Middle frontal gyrus (tissue), 1 donor: Measurements from ENCODE around the gene RNASE13.

Experiments used
- DNase-seq: peaks from one replicate; pipeline ENCODE4 v3.0.0-alpha.2; 2015; ENCODE audit warnings: low spot score; ENCODE audit errors: extremely low spot score

RNASE13 gene

GRCh38 chr14:21066882-21067502 lies 32.4 kb upstream of the RNASE13 start:
- DNase-seq, result no peak

- DNase-seq, result no peak
Measured at GRCh38 chr14:21063479-21063878, 28.9 kb upstream of the RNASE13 start.

DNA sequence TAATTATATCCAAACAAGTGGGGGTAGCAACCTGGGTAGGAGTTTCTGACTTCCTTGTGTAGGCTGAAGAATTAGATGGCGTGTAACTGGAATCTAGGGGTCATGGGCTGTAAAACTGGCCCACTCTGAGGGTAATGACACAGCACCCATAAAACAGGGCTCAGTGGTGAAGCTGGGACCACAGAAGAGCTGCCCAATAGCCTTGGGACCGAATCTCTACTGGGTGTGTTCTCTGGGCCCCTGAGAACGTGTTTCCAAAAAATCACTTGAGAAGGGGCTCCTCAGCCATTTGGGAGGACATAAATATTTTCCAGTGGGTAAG lies 26.7 kb upstream of the RNASE13 start:
- DNase-seq, result no peak

DNA sequence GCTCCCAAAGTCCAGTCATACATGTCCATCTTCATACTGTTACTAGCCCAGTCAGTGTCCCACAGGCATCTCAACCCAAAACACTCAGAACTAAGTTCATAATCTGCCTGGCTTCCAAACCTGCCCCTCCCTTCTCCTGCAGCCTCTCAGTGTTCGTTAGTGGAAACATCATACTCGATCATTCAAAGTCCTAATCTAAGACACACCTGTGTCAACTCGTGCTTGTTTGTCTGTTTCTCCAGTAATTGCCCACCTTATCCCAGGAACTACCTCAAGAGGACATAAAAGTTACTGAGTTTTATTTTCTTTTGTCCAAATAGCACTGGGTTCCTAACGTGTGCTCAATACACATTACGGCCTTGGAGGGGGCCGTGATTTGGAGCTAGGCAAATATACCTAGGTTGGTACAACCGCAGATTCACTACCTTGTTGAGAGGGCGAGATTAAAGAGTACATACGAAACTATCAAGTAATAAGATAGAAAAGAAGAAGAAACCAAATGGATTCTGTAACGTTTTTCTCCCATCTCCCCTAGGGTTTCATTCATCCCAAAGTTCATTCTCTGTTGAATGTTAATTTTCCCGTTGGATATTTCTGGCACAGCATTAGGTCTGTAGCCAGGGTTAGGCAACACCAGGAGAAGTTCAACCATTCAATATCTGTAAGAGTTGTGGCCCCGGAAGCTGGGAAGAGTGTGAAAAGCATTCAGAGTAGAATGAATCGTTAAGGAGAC lies 26.2 kb upstream of the RNASE13 start:
- no peak for DNase-seq

- no peak for DNase-seq
Measured at GRCh38 chr14:21059842-21060613, 25.4 kb upstream of the RNASE13 start.

DNA sequence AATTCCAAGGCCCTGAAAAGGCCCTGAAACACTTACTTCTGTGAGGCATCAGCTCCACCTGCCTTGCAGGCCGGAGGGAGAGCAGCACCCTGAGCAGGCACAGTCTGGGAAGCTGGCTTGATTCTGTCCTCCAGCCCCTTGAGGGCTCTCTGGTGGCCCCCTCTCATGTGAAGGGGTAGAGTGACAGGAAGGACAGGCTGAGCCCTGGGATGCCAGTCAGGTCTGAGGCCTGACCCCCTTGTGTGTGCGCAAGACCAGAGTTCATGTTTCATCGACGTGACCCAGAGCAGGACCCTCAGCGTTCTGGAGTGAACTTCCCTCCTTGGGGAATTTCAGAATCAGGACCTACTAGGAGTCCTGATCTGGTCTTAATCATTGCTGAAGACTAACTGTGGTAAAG lies 24.3 kb upstream of the RNASE13 start:
- no peak for DNase-seq

GRCh38 chr14:21057803-21058675 lies 23.4 kb upstream of the RNASE13 start, which contains the start of gene RNASE8:
TSS of gene RNASE8 (plus strand) at chr14:21057822. CDS start at chr14:21057893, 71 bp downstream.
- DNase-seq, result no peak

DNA sequence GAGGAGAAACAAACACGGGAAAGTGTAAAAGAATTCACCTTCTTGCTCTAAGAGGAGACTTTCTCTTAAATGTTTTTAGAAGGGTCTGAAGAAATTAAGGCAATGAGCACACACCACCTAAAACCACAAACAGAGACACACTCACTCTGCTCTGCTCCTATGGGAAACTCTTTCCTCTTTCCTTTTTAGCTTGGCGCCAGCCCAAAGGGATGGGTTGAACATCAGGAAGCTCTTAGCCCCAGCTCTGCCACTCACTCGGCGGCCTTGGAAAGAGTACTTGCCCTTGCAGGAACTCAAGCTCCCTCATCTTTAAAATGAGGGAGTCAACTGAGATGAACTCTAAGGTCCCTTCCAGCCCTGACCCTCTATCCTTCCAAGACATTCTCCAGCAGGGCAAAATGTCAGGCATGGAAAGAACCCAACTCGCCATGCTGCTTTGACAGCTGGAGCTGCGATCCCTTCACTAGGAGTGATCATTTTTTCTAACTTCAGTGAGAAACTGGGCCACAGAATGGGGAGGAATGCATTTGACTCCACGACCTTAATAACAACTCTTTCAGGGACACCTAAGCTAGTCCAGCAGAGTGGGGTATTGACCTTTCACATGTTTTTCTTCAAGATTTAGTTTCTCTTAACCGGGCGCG lies 22.0 kb upstream of the RNASE13 start:
- no peak for DNase-seq

GRCh38 chr14:21055432-21056117 lies 21.0 kb upstream of the RNASE13 start:
- no peak for DNase-seq

DNA sequence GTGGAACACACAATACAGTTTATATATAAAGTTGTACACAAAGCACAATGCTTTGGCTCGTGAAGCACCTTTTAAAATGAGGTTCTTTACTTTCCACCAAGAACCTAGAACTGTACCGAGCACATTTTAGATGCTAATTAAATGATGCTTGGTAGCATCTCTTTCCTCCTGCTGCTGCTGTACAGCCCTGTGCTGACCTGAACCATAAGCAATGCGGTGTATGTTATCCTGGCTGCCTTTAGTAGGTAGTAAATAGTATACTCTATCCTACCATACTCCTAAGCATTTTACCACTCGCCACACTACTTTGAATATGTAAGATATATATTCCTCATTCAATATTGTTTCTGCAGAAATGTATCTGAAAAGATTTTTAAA lies 20.1 kb upstream of the RNASE13 start:
- DNase-seq, result no peak

DNA sequence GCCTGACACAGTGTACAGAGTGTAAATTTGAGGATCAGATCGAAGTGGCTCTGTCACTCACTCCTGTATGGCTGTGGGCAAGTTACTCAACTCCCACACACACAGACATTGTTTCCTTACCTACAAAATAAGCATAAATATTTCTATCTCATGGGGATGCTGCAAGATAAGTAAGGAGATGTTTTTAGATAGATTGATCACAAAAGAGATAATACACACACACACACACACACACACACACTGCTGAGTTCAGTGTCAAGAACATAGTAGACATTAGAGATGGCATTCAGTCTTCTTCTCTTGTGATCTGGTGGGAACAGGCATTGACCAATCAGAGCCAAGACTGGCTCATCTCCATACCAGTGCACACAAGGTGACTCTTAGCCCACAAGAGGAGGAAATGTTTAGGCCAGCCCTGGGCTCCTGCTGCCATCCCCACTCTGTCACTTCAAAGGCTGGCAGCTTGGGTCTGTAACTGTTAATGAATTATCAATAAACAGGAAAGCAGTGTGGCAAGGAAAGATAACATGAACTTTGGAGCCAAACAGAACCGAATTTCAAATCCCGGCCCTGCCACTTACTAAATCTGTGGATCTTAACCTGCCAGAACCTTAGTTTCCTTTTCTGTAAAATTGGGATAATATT lies 19.6 kb upstream of the RNASE13 start:
- no peak for DNase-seq

- DNase-seq, result no peak
Measured at GRCh38 chr14:21053184-21054122, 18.8 kb upstream of the RNASE13 start.

DNA sequence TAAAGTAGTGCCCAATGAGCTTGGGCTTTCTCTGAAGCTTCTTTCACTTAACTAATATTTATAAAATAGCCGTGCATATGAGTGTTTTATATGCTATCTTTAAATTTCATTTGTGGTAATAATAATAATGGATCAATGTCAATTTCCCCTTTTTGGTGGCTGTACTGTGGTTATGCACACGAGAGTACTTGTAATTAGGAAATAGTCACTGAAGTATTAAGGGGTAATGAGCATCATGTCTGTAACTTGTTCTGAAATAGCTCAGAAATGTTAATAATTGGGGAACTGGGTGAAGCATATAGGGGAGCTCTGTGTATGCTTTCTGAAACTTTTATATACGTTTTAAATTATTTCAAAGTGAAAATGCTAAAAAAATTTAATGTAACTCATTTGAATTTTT lies 16.0 kb upstream of the RNASE13 start:
- DNase-seq, result no peak

DNA sequence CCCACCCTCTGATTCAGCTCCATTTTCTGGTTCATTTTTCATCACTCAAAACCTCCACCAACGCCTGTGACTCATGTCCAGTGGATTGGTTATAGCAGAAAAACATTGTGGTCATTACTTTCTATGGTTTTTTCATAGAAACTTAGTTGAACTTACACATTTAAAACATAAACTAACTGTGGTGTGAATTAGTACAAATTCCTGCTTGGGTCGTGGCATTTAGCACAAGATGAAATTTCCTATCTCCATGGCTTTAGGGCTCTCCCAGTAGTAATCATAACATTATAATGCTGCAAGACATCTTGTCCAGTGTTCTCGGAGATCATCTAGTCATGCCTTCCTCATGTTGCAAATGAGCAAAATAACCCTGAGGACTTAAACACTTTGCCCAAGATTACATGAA lies 14.7 kb upstream of the RNASE13 start:
- no peak for DNase-seq

DNA sequence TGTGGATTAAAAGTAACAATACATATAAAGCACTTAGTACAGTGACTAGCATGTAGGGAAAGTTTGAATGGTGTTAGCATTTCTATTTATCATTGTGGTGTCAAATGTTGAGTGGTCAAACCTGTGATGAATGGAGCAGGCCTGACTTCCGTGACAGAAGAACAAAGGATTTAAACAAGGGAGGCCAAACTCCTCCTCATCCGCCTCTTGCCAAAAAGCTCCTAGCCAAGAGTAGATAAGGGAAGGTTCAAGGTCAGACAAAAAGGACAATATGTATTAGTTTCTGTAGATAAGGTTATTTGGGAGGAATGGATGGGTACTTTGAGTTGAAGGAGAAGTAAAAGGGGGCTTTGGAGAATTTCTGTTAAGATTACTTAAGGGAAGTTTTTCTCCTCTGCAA lies 14.0 kb upstream of the RNASE13 start:
- DNase-seq, result no peak

- DNase-seq, result no peak
Measured at GRCh38 chr14:21047378-21047781, 12.8 kb upstream of the RNASE13 start.

GRCh38 chr14:21043974-21044618 lies 9.5 kb upstream of the RNASE13 start:
- no peak for DNase-seq

GRCh38 chr14:21043387-21043973 lies 8.9 kb upstream of the RNASE13 start:
- no peak for DNase-seq
